GM18507 (cell line): ENCODE results near the gene KIAA1549.
A peak's percentile ranks its signal among the peaks of the same experiment; 100 is the strongest.

Source experiments
- DNase-seq: peaks from one replicate; pipeline ENCODE4 v3.0.0; 2011; ENCODE audit warnings: low read depth; ENCODE audit not compliant: insufficient read length; ENCODE audit errors: extremely low spot score
- FAIRE-seq: peaks from 2 replicates; lab custom pipeline; 2011; peaks lifted over from hg19 to GRCh38; lab: Jason Lieb, UNC

The KIAA1549 gene

GRCh38 chr7:138889582-138890498, 91.3 kb downstream of the KIAA1549 start:
- DNase-seq, result no peak
- FAIRE-seq, result no peak

DNA sequence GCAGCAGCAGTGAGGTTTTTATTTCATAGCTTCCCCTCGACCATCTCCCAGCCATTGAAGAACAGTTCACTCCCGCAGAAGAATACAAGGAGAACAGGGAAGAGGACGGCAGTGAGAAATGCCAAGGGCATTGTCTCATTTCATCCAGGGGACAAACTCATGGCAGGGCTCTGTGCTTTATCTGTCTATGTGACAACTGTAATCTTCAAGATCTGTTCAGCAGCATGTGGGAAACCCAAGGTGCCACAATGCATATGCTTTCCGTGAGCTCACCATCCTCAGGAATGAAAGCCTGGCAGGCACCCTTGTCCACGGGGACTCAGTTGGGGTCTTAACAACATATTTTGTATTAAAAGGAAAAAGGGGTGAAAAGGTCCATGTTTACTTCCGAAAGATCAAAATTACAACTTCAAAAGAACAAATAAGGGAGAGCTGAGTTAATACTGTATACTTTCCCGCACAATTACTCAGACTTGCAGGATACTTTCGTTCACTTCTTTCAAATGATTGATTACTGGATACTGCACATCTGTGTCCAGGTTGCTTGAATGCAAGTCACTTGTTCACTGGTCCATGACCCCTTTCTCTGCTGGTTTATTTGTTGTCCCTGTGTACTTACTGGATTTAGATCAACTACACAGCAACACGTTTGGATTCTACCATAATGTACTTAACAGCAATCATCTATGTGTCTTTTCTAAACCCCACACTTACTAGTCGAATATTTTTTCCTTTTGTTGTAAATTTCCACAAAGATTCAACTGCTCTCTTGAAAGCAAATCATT, 93.1 kb downstream of the KIAA1549 start:
- no peak for FAIRE-seq
- DNase-seq, result no peak

DNA sequence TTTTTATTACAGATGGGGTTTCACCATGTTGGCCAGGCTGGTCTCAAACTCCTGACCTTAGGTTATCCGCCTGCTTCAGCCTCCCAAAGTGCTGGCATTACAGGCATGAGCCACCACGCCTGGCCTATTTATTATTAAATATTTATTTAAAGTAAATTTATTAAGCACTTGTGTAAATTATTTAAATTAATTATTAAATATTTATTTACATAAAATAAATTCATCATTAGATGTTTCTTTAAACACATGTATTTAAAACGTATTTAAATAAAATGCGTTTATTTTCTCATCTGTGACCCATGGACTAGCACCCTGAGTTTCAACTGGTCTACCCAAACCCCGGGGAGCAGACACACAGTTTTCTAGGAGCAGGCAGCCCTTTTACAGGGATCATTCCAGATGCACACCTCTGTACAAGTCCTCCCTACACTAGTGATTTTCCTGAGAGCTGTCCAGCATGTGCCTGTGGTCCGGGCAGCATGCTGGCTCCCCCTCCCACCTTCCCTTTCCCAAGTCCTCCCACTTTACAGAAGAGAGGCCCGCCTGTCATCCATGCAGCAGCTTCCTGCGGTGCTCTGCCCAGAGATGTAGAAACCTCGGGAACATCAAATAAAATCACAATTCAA, 94.0 kb downstream of the KIAA1549 start:
- FAIRE-seq (no peak), DNase-seq (no peak)

- DNase-seq (peak; percentile 48), FAIRE-seq (peak; percentile 83)
Observed at GRCh38 chr7:138886501-138886917, 94.7 kb downstream of the KIAA1549 start.

- FAIRE-seq (no peak), DNase-seq (no peak)
Observed at GRCh38 chr7:138885383-138886147, 95.6 kb downstream of the KIAA1549 start.

- FAIRE-seq, result no peak
- DNase-seq, result no peak
Observed at GRCh38 chr7:138882249-138882648, 98.9 kb downstream of the KIAA1549 start.

GRCh38 chr7:138881579-138882188, 99.5 kb downstream of the KIAA1549 start:
- DNase-seq (no peak), FAIRE-seq (no peak)

- FAIRE-seq (no peak), DNase-seq (no peak)
Observed at GRCh38 chr7:138880881-138881578, 100.2 kb downstream of the KIAA1549 start.

DNA sequence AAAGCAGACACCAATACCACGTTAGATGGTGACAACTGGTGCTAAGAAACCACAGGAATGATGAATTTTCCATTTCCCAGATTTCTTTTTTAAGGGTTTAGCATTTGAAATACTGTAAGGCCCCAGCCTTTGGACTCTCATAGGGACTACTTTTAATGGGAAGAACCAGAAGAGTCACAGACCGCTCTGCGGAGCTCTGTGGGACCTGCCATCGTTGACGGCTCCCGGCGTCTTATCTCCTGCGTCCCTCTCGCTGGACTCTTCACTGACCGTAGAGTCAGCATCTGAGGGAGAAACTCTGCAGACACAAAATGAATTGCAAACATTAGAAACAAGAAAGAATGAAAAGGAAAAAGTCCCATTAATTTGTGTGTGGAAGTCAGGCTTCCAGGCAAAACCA, 101.8 kb downstream of the KIAA1549 start:
- DNase-seq (no peak), FAIRE-seq (no peak)

DNA sequence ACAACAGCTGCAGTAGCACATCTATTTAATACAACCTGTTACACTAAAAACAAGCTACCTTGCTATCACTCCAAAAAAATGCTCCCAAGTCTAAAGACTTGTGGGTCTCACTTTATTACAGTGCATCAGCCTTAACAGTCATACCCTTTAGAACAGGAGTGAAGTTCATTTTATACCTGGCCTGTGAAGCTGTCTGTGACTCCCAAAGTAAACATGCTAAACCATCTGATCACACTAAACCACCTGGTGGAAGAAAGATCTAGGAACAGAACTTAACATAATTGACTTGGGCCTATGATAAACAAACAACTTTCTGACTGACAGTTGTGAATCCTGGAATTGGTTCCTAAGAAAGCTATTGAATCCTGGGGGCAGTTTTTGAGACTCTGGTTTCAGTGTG, 102.3 kb downstream of the KIAA1549 start:
- no peak for DNase-seq

GRCh38 chr7:138878051-138878450, 103.1 kb downstream of the KIAA1549 start:
- FAIRE-seq (no peak), DNase-seq (no peak)

More for the DNA sequence above, 102.3 kb downstream of the KIAA1549 start:
- FAIRE-seq, result no peak

- FAIRE-seq (no peak), DNase-seq (no peak)
Observed at GRCh38 chr7:138876326-138876725, 104.9 kb downstream of the KIAA1549 start.

- FAIRE-seq, result no peak
- no peak for DNase-seq
Observed at GRCh38 chr7:138875794-138876193, 105.4 kb downstream of the KIAA1549 start.

GRCh38 chr7:138873220-138873892, 107.8 kb downstream of the KIAA1549 start:
- no peak for DNase-seq

GRCh38 chr7:138872576-138872975, 108.6 kb downstream of the KIAA1549 start:
- DNase-seq (no peak), FAIRE-seq (no peak)

More at GRCh38 chr7:138873220-138873892, 107.8 kb downstream of the KIAA1549 start:
- no peak for FAIRE-seq

- FAIRE-seq (no peak), DNase-seq (no peak)
Observed at GRCh38 chr7:138871814-138872090, 109.4 kb downstream of the KIAA1549 start.

DNA sequence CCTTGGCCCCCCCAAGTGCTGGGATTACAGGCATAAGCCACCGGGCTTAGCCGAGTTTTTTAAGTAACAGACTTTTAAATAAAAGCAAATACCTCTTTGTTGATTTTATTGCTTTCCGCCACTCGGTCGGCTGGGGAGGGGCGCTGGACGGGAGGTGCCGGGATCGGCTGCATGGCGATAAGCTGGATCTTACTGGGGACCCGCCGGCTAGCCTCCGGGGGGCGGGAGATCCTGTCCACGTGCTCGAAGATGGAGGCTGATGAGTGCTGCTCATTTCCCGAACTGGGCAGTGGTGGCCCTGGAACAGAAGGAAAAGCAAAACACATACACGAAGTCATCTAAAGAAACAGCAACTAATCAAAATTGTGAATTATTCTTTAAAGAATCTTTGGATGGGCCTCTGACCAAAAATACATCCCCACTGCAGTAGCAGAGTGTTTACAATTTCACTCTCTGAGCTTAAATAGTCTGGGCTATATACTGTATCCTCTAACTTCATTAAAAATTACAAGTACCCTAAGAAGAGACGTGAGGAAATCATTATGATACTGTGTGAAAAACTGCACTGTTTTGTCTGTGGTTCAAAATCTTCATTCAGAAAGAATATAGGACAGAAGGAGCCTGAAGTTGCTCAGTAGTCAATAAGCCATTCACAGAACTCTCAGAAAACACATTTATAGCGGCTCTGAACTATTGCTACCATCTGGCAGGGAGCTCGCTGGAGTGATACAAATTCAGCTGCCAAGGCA, 110.0 kb downstream of the KIAA1549 start:
- FAIRE-seq (no peak), DNase-seq (no peak)
